ENCODE results near the gene TMEM44. TPM values are rescaled to one million over a fixed set of nuclear protein-coding genes. Genes with fewer than 3 reads are reported as not detected.
"Not testable (repeated sequence)": the region's sequence is repeated elsewhere in the genome, so short reads cannot be mapped to it uniquely, and the experiment has no call there.

Gene TMEM44
- total RNA-seq, 2 experiments from 2014 or later = 6.2 to 7.1 TPM

DNA sequence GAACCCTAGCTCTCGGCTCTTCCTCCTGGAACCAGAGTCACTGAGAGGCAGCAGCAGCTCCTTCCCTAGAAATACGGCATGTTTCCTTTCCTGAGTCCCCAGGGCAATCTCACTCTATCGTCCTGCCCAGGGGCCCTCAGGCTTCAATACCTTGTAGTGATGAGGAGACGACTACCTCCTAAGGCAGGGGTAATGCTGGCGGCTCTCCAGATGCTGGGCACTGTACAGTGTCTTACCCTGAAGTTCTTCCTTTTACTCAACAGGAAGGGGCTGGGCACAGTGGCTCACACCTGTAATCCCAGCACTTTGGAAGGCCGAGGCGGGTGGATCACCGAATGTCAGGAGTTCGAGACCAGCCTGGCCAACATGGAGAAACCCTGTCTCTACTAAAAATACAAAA is 13.5 kb downstream of the TMEM44 start:
- Mint-ChIP-seq H3K9me3 (no peaks in the 10 kb centered on the region), H3K4me1 (no peaks in the 10 kb centered on the region), H3K27ac (no peak overlapping the region), H3K27me3 (no peaks in the 10 kb centered on the region), H3K36me3 (ENCODE audit: low read depth) (no peaks in the 10 kb centered on the region), H3K4me3 (no peak overlapping the region)
- no peak for DNase-seq
- ChIA-PET CTCF (no interaction called here), POLR2A (no interaction called here)

DNA sequence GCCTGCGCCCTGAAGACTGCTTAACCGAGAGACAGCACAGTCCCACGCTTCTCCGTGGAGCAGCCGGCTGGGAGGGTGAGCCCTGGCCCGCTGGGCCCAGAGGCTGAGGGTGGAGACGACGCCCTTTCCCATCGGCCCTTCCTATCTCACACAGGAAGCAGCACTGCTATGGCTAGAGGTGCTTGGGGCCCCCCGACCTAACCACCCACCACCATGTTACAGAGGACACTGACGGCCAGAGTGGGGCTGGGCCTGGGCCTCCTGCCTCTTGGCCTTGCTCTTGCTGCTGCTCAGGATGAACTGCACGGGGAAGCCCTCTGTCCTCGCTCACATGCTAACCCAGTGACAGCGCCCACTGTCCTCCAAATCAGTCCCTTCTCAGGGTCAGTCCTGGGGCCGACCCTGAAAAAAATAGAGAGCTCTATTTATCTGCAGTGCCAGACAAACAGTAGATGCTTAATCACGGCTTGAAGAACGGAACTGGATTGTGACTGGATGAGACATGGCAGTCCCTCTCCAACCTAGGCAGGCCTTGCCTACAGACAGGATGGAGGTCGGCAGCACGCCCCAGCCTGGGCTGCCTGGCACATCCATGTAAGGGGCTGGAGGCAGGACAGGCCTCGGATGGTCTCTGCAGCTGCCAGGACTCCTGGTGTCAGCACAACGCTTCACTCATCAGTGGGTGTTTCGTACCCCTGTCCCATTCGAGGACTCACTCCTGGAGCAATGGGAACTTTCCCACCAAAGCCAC is 14.2 kb downstream of the TMEM44 start:
- Mint-ChIP-seq H3K27ac (no peak overlapping the region), H3K9me3 (no peaks in the 10 kb centered on the region), H3K36me3 (ENCODE audit: low read depth) (no peaks in the 10 kb centered on the region), H3K27me3 (no peaks in the 10 kb centered on the region), H3K4me1 (no peaks in the 10 kb centered on the region), H3K4me3 (no peak overlapping the region)
- ChIA-PET CTCF (no interaction called here), POLR2A (no interaction called here)
- no peak for DNase-seq

DNA sequence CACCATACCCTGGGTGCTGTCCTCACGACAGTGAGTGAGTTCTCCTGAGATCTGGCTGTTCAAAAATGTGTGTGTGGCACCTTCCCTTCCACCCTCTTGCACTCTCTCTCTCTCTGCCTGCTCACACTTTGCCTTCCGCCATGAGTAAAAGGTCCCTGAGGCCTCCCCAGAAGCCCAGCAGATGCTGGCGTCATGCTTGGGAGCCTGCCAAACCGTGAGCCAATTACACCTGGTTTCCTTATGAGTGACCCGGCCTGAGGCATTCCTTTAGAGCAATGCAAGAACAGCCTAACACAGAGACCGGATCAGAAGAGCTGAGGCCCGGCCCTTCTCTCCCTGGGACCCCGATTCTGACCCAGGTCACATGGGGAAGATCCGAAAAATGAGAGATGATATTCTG is 15.4 kb downstream of the TMEM44 start:
- H3K9me3 Mint-ChIP-seq = no peaks in the 10 kb centered on the region
- no peaks in the 10 kb centered on the region for H3K36me3 Mint-ChIP-seq (ENCODE audit: low read depth)
- H3K4me3 Mint-ChIP-seq = no peak overlapping the region
- no peaks in the 10 kb centered on the region for H3K4me1 Mint-ChIP-seq
- ChIA-PET POLR2A (no interaction called here), CTCF (no interaction called here)
- no peak overlapping the region for H3K27ac Mint-ChIP-seq
- no peaks in the 10 kb centered on the region for H3K27me3 Mint-ChIP-seq
- no peak for DNase-seq

DNA sequence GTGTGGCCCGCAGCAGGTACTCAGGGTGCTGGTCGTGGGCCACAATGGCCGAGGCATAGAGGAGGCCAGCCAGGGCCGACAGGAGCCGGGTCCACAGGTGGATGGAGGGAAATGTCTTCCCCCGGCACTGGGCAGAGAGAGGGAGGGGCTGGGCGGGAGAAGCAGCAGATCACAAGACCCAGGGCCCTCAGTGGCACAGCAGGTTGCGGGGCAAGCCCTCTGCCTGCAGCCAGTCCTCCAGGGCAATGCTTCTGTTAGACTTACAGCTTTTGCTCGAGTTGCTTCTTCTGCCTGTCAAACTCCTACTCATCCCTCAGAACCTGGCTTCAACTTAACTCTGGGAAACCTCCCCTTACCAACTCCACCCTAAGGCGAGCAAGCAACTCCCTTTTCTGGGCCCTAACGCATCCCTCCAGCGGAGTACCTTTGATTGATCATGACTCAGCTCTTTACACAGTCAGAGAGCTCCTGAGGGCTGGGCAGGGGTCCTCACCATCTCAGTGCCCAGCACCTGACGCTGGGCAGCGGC is 16.0 kb downstream of the TMEM44 start:
- no peak overlapping the region for H3K4me3 Mint-ChIP-seq
- no peaks in the 10 kb centered on the region for H3K9me3 Mint-ChIP-seq
- ChIA-PET CTCF (interaction anchor here (0.5 to 1.5 kb wide), 2 partner anchors 54 to 181 kb away, joined by 3 read pairs; no protein-coding TSS in a partner anchor), POLR2A (no interaction called here)
- H3K36me3 Mint-ChIP-seq (ENCODE audit: low read depth) = no peaks in the 10 kb centered on the region
- H3K27me3 Mint-ChIP-seq = no peaks in the 10 kb centered on the region
- no peak for DNase-seq
- peaks cover 3% of the 10 kb centered on the region for H3K4me1 Mint-ChIP-seq
- no peak overlapping the region for H3K27ac Mint-ChIP-seq

DNA sequence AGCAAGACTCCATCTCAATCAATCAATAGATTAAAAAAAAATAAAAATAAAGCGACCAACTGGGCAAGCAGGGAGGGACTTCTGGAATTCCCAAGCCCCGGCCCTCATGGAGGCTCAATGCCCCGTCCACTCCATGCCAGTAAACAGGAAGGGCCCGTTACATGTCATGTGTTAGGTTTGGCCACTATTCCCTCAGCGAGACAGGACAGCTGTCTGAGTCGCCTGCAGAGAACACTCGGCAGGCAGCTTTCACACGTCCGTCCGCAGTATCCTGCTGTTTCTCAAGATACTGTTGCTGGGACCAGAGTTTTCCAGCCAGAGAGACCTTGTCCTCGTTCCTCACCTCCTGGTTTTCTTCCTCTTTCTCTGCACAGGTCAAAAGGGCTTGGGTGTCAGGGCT is 18.0 kb downstream of the TMEM44 start:
- Mint-ChIP-seq H3K36me3 (ENCODE audit: low read depth) (no peaks in the 10 kb centered on the region), H3K27me3 (no peaks in the 10 kb centered on the region), H3K4me1 (peaks cover 5% of the 10 kb centered on the region), H3K4me3 (no peak overlapping the region), H3K27ac (no peak overlapping the region), H3K9me3 (no peaks in the 10 kb centered on the region)
- ChIA-PET CTCF (interaction anchor here (0.6 kb wide), 1 partner anchor 11 kb away, joined by 3 read pairs; no protein-coding TSS in a partner anchor), POLR2A (no interaction called here)
- DNase-seq = no peak

DNA sequence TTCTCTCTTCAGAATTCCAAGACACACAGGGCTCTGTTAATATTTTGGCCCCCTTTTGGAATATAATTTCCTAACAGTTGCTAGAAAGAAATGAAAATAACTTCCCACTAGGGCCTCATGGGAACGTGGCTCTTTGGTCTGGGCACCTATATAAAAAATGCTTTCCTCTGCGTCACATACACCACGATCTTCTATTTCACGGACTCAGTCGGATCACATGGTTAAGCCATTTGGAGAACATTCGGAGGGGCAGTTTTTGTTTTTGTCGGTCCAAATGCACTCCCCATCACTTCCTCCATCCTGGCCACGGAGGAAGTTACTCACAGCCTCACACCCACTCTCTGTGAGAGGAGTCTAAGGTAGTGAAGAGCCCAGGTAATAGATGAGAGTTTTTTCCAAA is 21.0 kb downstream of the TMEM44 start:
- Mint-ChIP-seq H3K27me3 (no peaks in the 10 kb centered on the region), H3K9me3 (no peaks in the 10 kb centered on the region), H3K4me1 (peaks cover 5% of the 10 kb centered on the region), H3K36me3 (ENCODE audit: low read depth) (no peaks in the 10 kb centered on the region), H3K4me3 (no peak overlapping the region), H3K27ac (no peak overlapping the region)
- no peak for DNase-seq
- CTCF ChIA-PET = no interaction called here
- POLR2A ChIA-PET = no interaction called here

DNA sequence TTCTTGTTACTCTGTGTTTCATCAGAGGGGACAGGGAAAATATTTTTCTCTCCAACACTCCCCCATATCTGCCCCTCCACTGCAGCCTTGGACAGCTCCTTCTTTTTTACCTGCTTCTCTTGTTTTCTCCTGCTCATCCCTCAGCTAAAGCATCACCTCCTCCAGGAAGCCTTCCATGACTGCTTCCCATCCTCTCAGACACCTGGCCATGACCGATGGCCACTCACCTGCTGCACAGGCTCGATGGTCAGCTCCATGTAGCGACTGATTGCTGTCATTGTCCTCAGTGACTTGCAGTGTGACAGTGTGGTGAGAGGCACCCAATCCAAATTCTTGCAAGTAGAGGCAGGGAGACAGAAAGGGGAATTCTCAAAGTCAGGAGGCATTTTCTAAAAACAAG is 22.5 kb downstream of the TMEM44 start:
- Mint-ChIP-seq H3K4me1 (peaks cover 5% of the 10 kb centered on the region), H3K27ac (no peak overlapping the region), H3K27me3 (no peaks in the 10 kb centered on the region), H3K36me3 (ENCODE audit: low read depth) (no peaks in the 10 kb centered on the region), H3K4me3 (no peak overlapping the region), H3K9me3 (no peaks in the 10 kb centered on the region)
- POLR2A ChIA-PET = interaction anchor here (0.6 kb wide), 1 partner anchor 142 kb away, joined by 3 read pairs; no protein-coding TSS in a partner anchor
- DNase-seq = no peak
- CTCF ChIA-PET = interaction anchor here (1.4 kb wide), 1 partner anchor 138 kb away, joined by 4 read pairs; no protein-coding TSS in a partner anchor

DNA sequence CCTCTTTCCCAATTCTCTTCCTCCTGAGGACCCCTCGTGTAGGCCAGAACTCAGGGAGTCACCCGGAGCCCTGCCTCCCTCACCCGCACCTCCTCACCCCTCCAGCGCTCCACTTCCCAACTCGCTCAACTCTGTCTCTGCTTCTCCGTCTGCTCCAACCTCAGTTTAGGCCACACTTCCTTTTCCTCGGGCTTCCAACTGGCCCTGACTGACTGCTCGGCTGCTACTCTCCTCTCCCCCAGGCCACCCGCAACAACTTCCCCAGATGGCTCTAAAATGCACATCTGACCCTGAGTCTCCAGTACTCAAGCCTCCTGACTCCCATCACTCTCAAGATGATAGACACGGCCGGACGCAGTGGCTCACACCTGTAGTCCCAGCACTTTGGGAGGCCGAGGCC is 23.6 kb downstream of the TMEM44 start:
- peaks cover 5% of the 10 kb centered on the region for H3K4me1 Mint-ChIP-seq
- H3K4me3 Mint-ChIP-seq = no peak overlapping the region
- H3K36me3 Mint-ChIP-seq (ENCODE audit: low read depth) = no peaks in the 10 kb centered on the region
- ChIA-PET CTCF (interaction anchor here (1.4 kb wide), 1 partner anchor 137 kb away, joined by 4 read pairs; no protein-coding TSS in a partner anchor), POLR2A (no interaction called here)
- no peaks in the 10 kb centered on the region for H3K9me3 Mint-ChIP-seq
- H3K27ac Mint-ChIP-seq = no peak overlapping the region
- no peak for DNase-seq
- no peaks in the 10 kb centered on the region for H3K27me3 Mint-ChIP-seq

DNA sequence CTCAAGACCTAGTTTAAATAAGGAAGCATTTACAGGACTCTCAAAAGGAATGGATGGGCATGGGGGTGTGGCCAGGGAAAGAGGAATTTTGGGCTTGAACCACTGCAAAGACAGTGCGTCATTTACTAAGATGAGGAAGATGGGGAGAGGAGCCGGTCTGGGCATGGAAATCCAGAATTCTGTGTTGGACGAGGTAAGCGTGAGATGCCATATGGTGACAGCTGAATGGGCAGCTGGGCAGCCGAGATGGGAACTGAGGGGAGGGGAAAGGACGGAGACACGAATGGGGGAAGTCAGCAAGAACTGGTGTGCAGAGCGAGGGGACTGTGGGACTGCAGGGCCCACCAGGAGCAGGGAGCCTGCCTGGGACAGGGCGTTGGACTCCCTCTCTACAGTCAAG is 24.2 kb downstream of the TMEM44 start:
- ChIA-PET POLR2A (no interaction called here), CTCF (no interaction called here)
- Mint-ChIP-seq H3K4me1 (peaks cover 5% of the 10 kb centered on the region), H3K9me3 (no peaks in the 10 kb centered on the region), H3K27me3 (no peaks in the 10 kb centered on the region), H3K36me3 (ENCODE audit: low read depth) (no peaks in the 10 kb centered on the region), H3K27ac (no peak overlapping the region), H3K4me3 (no peak overlapping the region)
- no peak for DNase-seq

DNA sequence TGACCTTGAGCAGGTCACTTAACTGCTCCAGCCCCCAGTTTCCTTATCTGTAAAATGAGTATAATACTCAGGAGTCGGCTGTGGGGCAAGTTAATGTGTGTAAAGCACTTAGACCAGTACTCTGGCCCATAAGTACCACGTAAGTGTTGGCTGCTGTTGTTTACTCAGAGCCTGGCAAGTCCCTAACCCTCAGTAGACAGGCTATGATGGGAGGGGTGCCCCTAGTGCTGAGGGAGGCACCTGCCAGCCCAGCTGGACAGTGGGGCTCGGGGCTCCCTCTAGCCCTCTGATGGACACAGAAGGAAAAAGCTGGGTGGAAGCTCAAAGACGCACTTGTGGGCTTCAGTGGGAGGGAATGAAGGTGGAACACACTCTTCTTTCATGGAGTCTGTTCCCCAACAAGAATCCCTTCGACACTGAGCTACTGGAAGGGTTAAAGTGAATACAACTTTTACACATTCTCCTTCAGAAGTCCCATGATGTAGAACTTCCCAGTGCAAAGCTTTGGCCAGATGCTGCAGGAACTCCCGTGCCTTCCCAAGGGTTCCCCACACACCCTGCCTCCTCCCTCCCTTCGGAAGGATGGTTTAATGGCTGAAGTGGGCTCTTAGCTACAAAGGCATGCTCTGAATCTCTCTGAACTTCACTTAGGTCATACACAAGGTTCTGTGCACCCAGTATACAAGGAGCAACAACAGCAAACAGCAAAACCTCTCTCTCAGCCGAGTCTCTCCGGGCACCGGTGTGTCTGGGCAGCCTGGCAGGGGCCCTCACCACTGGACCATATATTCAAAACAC is 25.4 kb downstream of the TMEM44 start:
- no peaks in the 10 kb centered on the region for H3K27me3 Mint-ChIP-seq
- ChIA-PET CTCF (no interaction called here), POLR2A (no interaction called here)
- no peak overlapping the region for H3K4me3 Mint-ChIP-seq
- H3K9me3 Mint-ChIP-seq = no peaks in the 10 kb centered on the region
- H3K4me1 Mint-ChIP-seq = peaks cover 5% of the 10 kb centered on the region
- H3K36me3 Mint-ChIP-seq (ENCODE audit: low read depth) = no peaks in the 10 kb centered on the region
- DNase-seq = no peak
- no peak overlapping the region for H3K27ac Mint-ChIP-seq

DNA sequence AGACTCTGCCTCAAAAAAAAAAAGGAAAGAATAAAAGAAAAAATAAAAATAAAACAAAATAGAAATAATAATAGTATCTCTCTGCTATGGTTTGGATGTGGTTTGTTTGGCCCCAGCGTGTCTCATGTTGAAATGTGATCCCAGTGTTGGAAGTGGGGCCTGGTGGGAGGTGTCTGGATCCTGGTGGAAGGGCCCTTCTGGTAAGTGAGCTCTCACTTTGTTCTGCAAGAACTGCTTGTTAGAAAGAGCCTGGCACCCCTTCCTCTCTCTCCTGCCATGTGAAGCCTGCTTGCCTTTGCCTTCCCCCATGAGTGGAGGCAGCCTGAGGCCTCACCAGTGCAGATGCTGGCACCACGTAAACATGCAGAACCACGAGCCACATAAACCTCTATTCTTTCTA is 26.3 kb downstream of the TMEM44 start:
- DNase-seq = no peak
- no peaks in the 10 kb centered on the region for H3K36me3 Mint-ChIP-seq (ENCODE audit: low read depth)
- no peaks in the 10 kb centered on the region for H3K9me3 Mint-ChIP-seq
- ChIA-PET POLR2A (no interaction called here), CTCF (no interaction called here)
- no peak overlapping the region for H3K4me3 Mint-ChIP-seq
- H3K4me1 Mint-ChIP-seq = no peaks in the 10 kb centered on the region
- H3K27me3 Mint-ChIP-seq = no peaks in the 10 kb centered on the region
- H3K27ac Mint-ChIP-seq = no peak overlapping the region

DNA sequence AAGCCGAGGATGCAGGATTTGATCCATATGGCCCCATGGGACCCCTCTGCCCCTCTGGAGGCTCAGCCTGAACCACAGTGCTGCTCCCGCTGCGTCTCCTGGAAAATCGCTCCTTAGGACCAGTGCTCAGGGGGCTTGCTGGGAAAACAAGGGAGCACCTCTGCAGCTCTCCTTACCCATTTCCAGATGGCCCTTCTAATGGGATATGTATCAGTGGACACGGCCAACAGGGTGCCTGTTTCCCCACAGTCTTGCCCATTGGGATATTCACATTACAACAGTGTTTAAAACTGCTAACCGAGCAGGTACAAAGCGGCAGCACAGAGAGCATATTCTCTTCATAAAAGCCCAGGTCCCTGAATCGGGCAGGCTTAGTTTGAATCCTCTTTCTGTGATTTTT is 27.1 kb downstream of the TMEM44 start:
- CTCF ChIA-PET = no interaction called here
- H3K4me1 Mint-ChIP-seq = no peaks in the 10 kb centered on the region
- POLR2A ChIA-PET = interaction anchor here (1.3 kb wide), 1 partner anchor 25 kb away, joined by 3 read pairs; no protein-coding TSS in a partner anchor

DNA sequence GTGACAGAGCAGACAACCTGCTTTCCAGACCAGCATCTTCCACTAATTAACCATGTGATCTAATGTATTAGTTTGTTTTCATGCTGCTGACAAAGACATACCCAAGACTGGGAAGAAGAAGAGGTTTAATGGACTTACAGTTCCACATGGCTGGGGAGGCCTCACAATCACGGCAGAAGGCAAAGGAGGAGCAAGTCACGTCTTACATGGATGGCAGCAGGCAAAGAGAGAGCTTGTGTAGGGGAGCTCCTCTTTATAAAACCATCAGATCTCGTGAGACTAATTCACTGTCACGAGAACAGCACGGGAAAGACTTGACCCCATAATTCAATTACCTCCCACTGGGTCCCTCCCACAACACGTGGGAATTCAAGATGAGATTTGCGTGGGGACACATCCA is 27.9 kb downstream of the TMEM44 start:
- CTCF ChIA-PET = interaction anchor here (0.9 to 1.3 kb wide), 2 partner anchors 133 to 261 kb away, joined by 3 to 4 read pairs; no protein-coding TSS in a partner anchor
- H3K4me1 Mint-ChIP-seq; H3K27me3 Mint-ChIP-seq; H3K9me3 Mint-ChIP-seq; H3K4me3 Mint-ChIP-seq; DNase-seq; H3K36me3 Mint-ChIP-seq (ENCODE audit: low read depth); H3K27ac Mint-ChIP-seq: not testable (repeated sequence)
- POLR2A ChIA-PET = interaction anchor here (1.3 kb wide), 1 partner anchor 24 kb away, joined by 3 read pairs; no protein-coding TSS in a partner anchor

More for the DNA sequence above, 27.1 kb downstream of the TMEM44 start:
- Mint-ChIP-seq H3K27ac (no peak overlapping the region), H3K4me3 (no peak overlapping the region), H3K9me3 (no peaks in the 10 kb centered on the region), H3K36me3 (ENCODE audit: low read depth) (no peaks in the 10 kb centered on the region), H3K27me3 (no peaks in the 10 kb centered on the region)
- DNase-seq = no peak
